Esophagus (tissue), 2 donors: ENCODE data around the gene FDX2. TPM values are rescaled to one million over a fixed set of nuclear protein-coding genes. Genes with fewer than 3 reads are reported as not detected.
"Not testable (repeated sequence)": the region's sequence is repeated elsewhere in the genome, so short reads cannot be mapped to it uniquely, and the experiment has no call there.

Experiments
- H3K27ac ChIP-seq, 2 donors: one replicate each; pipeline ENCODE4 v1.5.1; 2013; ENCODE audit warnings: low read depth in 2 of 2, mild to moderate bottlenecking in 2 of 2, inconsistent platforms in 1 of 2, low read length in 1 of 2, moderate library complexity in 1 of 2
- H3K27me3 ChIP-seq, 2 donors: one replicate each; pipeline ENCODE4 v1.6.1; 2013; ENCODE audit warnings: low read length in 2 of 2, control low read depth in 1 of 2, mild to moderate bottlenecking in 1 of 2; ENCODE audit not compliant: insufficient read depth in 2 of 2, control insufficient read depth in 1 of 2
- H3K36me3 ChIP-seq, 2 donors: one replicate each; pipeline ENCODE4 v1.6.1; 2013; ENCODE audit warnings: low read length in 1 of 2; ENCODE audit not compliant: control insufficient read depth in 2 of 2, insufficient read depth in 2 of 2
- H3K4me1 ChIP-seq, 2 donors: one replicate each; pipeline ENCODE4 v1.6.1; 2013; ENCODE audit warnings: low read length in 1 of 2; ENCODE audit not compliant: control insufficient read depth in 2 of 2, insufficient read depth in 2 of 2
- H3K4me3 ChIP-seq, 2 donors: one replicate each; pipeline ENCODE4 v1.5.1; 2013; ENCODE audit warnings: low read length in 2 of 2, mild to moderate bottlenecking in 2 of 2, low read depth in 1 of 2, moderate library complexity in 1 of 2
- H3K9me3 ChIP-seq, 2 donors: one replicate each; pipeline ENCODE4 v1.6.1; 2013; ENCODE audit warnings: mild to moderate bottlenecking in 2 of 2, low read depth in 1 of 2, low read length in 1 of 2, moderate library complexity in 1 of 2; ENCODE audit not compliant: control insufficient read depth in 2 of 2, insufficient read depth in 1 of 2
- WGBS, 2 donors: extraction: QIAGEN DNeasy Blood & Tissue Kit; methylation state at CpG; one replicate each; pipeline ENCODE4 v1.1.7; 2013; 5-methylcytosine and 5-hydroxymethylcytosine counted together
- polyA plus RNA-seq, 2 donors: library from polyadenylated mRNA; stranded (reverse); fragments of 200-250 nt; gene quantifications; one replicate each; pipeline ENCODE4 v1.2.3, GENCODE V29; 2013
- donor health status: healthy with polysubstance abuse.
- donor health status: Bipolar disorder and iron deficiency.

The FDX2 gene
- polyA plus RNA-seq, 2 donors, result 18.3 to 18.5 TPM

DNA sequence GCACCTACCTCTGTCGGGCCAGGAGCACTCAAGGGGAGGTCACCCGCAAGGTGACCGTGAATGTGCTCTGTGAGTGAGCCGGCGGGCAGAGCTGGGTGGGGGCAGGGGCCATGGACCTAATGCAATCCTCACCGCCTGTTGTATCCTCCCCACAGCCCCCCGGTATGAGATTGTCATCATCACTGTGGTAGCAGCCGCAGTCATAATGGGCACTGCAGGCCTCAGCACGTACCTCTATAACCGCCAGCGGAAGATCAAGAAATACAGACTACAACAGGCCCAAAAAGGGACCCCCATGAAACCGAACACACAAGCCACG, 30.9 kb downstream of the FDX2 start:
- WGBS, 2 donors, result 95 to 98% methylated on average over 13 of the region's 13 CpGs
- H3K27ac ChIP-seq, result no peak overlapping the region
- peaks cover 0 to 14% of the 10 kb centered on the region in 2 donors for H3K36me3 ChIP-seq
- H3K4me1 ChIP-seq, result peaks cover 12 to 22% of the 10 kb centered on the region in 2 donors
- H3K9me3 ChIP-seq, result peaks cover 0 to 4% of the 10 kb centered on the region in 2 donors
- peaks cover 0 to 15% of the 10 kb centered on the region in 2 donors for H3K27me3 ChIP-seq
- H3K4me3 ChIP-seq, result no peak overlapping the region

DNA sequence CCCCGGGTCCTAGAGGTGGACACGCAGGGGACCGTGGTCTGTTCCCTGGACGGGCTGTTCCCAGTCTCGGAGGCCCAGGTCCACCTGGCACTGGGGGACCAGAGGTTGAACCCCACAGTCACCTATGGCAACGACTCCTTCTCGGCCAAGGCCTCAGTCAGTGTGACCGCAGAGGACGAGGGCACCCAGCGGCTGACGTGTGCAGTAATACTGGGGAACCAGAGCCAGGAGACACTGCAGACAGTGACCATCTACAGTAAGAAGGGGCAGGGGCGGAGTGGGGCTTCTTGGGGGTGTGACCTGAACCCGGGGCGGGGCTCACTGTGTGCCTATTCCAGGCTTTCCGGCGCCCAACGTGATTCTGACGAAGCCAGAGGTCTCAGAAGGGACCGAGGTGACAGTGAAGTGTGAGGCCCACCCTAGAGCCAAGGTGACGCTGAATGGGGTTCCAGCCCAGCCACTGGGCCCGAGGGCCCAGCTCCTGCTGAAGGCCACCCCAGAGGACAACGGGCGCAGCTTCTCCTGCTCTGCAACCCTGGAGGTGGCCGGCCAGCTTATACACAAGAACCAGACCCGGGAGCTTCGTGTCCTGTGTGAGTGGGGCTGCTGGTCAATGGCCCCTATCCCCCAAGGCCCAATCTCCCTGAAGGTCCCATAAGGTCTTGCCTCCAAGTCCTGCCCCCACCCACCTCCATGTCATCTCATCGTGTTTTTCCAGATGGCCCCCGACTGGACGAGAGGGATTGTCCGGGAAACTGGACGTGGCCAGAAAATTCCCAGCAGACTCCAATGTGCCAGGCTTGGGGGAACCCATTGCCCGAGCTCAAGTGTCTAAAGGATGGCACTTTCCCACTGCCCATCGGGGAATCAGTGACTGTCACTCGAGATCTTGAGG, 31.5 kb downstream of the FDX2 start:
- peaks cover 0 to 14% of the 10 kb centered on the region in 2 donors for H3K36me3 ChIP-seq
- H3K4me1 ChIP-seq, result peaks cover 7 to 20% of the 10 kb centered on the region in 2 donors
- no peak overlapping the region for H3K27ac ChIP-seq
- 92 to 93% methylated on average over 29 to 34 of the region's 34 CpGs for WGBS, 2 donors
- H3K27me3 ChIP-seq, result peaks cover 0 to 10% of the 10 kb centered on the region in 2 donors
- H3K4me3 ChIP-seq, result no peak overlapping the region
- H3K9me3 ChIP-seq, result peaks cover 0 to 3% of the 10 kb centered on the region in 2 donors

DNA sequence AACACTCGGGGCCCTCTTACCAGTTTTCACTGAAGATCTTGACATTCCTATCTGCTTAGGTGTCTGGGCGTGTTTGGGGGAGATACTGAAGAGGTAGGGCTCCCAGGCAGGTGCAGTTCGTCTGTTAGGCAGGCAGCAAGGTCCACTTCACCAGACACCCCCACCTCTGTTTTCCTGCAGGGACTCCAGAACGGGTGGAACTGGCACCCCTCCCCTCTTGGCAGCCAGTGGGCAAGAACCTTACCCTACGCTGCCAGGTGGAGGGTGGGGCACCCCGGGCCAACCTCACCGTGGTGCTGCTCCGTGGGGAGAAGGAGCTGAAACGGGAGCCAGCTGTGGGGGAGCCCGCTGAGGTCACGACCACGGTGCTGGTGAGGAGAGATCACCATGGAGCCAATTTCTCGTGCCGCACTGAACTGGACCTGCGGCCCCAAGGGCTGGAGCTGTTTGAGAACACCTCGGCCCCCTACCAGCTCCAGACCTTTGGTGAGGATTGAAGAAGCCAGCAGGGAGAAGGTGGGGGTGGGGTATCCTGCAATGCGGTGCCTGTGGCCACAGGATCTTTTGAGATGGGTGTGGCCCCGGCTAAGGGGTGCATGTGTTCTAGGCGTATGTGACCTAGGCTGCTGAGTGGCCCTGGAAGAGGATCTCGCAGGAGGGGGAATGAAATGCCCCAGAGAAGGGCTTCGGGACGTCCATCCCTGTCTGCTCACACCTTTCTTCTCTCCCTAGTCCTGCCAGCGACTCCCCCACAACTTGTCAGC, 32.3 kb downstream of the FDX2 start:
- no peak overlapping the region for H3K27ac ChIP-seq
- WGBS, 2 donors, result 57 to 62% methylated on average over 23 of the region's 23 CpGs
- peaks cover 4 to 13% of the 10 kb centered on the region in 2 donors for H3K4me1 ChIP-seq
- H3K27me3 ChIP-seq, result peaks cover 0 to 3% of the 10 kb centered on the region in 2 donors
- no peaks in the 10 kb centered on the region for H3K9me3 ChIP-seq
- no peak overlapping the region for H3K4me3 ChIP-seq
- peaks cover 0 to 14% of the 10 kb centered on the region in 2 donors for H3K36me3 ChIP-seq

DNA sequence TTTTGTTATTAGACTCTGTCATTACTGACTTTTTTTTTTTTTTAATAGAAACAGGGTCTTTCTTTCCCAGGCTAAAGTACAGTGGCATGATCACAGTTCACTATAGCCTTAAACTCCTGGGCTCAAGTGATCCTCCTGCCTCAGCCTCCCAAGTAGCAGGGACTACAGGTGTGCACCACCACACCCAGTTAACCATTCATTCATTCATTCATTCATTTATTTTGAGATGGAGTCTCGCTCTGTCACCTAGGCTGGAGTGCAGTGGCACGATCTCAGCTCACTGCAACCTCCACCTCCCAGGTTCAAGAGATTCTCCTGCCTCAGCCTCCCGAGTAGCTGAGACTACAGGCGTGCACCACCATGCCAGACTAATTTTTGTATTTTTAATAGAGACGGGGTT, 33.8 kb downstream of the FDX2 start:
- peaks cover 0 to 14% of the 10 kb centered on the region in 2 donors for H3K36me3 ChIP-seq

DNA sequence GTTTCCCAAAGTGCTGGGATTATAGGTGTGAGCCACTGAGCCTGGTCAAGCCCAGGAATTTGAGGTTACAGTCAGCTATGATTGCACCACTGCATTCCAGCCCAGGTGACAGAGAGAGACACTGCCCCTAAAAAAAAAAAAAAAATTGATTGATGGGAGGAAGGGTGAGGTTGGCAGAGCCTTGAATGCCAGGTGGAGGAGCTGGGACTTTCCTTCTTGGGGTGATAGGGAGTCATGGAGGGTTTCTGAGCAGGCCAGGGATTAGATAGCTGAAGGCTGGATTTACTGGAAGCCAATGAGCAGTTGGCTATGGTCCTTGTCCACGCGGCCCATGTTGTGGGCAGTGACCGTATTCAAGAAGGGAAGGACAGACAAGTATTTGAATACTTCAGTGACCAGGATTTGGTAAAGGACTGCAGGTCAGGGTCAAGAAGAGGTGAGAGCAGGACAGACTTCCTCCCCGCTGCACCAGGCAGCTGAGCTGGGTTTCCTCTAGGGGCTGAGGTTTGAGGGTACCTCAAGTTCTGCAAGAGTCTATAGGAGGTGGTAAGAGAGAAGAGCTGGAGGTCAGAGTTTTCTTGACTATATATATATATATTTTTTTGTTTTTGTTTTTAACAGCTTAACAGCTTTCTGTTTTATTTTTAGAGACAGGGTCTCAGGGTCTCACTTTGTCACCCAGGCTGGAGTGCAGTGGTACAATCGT, 35.9 kb downstream of the FDX2 start:
- Histone ChIP-seq H3K36me3 (peaks cover 0 to 12% of the 10 kb centered on the region in 2 donors), H3K27me3 (no peaks in the 10 kb centered on the region), H3K9me3 (no peaks in the 10 kb centered on the region), H3K4me3 (no peak overlapping the region), H3K27ac (no peak overlapping the region), H3K4me1 (peaks cover 0 to 3% of the 10 kb centered on the region in 2 donors)
- 80 to 82% methylated on average over 5 of the region's 5 CpGs for WGBS, 2 donors

More for the DNA sequence above, 33.8 kb downstream of the FDX2 start:
- not testable (repeated sequence) for H3K4me1 ChIP-seq, H3K9me3 ChIP-seq, H3K27ac ChIP-seq, H3K27me3 ChIP-seq, H3K4me3 ChIP-seq
- 90 to 97% methylated on average over 5 of the region's 5 CpGs for WGBS, 2 donors

DNA sequence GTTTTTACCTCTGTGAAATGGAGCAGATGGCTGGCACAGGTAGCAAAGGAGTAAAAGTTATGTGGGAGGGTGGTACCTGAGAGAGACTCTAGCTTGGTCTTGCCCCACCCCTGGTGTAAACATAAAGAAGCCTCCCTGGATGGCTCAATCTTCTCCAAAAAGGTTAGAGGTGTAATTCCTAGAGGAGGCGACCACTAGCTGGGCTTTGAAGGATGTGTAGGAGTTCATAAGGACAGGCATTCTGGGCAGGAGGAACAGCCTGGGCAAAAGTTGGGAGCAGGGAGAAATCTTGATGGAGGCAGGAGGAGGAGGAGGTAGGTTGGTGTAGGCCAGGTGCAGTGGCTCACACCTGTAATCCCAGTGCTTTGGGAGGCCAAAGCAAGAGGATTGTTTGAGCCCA, 36.9 kb downstream of the FDX2 start:
- 97 to 100% methylated on average over 1 of the region's 1 CpG for WGBS, 2 donors

DNA sequence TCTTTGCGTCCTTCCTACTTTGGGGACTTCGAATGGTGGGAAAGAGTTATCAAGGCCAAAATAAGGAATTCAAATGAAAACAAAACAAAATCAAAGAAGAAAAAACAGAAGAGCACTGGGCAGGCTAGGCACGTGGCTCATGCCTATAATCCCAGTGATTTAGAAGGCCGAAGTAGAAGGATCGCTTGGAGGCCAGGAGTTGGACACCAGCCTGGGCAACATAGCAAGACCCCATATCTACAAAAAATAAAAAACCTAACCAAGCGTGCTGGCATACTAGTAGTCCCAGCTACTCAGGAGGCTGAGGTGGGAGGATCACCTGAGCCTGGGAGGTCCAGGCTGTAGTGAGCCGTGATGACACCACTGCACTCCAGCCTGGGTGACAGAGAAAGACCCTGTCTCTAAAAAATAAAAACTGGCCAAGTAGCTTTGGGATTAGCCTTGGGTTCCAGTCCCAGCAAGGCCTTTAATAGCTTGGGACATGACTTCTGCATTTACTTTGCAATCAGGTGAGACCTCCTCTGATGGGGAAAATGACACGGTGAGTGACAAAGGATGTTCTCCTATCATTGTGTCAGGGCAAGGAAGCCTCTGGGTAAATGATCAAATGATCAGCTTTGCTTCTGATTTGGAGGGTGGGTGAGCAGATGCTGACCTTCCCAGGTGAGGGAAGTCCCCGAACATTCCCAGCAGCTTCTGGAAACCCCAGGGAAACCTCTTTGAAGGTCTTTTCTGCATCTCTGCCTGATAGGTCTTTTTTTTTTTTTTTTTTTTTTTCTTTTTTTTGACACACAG, 37.8 kb downstream of the FDX2 start:
- Histone ChIP-seq H3K27me3 (no peaks in the 10 kb centered on the region), H3K9me3 (no peaks in the 10 kb centered on the region), H3K4me1 (no peaks in the 10 kb centered on the region), H3K4me3 (no peak overlapping the region), H3K36me3 (no peaks in the 10 kb centered on the region), H3K27ac (no peak overlapping the region)
- 82 to 93% methylated on average over 9 of the region's 9 CpGs for WGBS, 2 donors

More for the DNA sequence above, 36.9 kb downstream of the FDX2 start:
- H3K27me3 ChIP-seq, result no peaks in the 10 kb centered on the region
- peaks cover 0 to 3% of the 10 kb centered on the region in 2 donors for H3K4me1 ChIP-seq
- H3K36me3 ChIP-seq, result peaks cover 0 to 4% of the 10 kb centered on the region in 2 donors
- no peaks in the 10 kb centered on the region for H3K9me3 ChIP-seq
- no peak overlapping the region for H3K4me3 ChIP-seq
- no peak overlapping the region for H3K27ac ChIP-seq

DNA sequence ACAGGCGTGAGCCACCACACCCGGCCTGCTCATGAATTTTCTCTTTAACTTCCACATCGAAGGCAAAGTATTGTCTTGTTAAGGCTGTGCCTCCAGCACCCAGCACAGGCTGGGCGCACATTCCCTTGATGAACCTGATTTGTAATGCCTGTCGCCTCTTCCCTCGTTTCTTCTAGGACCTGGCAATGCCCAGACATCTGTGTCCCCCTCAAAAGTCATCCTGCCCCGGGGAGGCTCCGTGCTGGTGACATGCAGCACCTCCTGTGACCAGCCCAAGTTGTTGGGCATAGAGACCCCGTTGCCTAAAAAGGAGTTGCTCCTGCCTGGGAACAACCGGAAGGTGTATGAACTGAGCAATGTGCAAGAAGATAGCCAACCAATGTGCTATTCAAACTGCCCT, 41.2 kb downstream of the FDX2 start:
- no peak overlapping the region for H3K4me3 ChIP-seq
- H3K27ac ChIP-seq, result no peak overlapping the region
- no peaks in the 10 kb centered on the region for H3K9me3 ChIP-seq
- WGBS, 2 donors, result 83 to 88% methylated on average over 10 of the region's 10 CpGs
- peaks cover 5 to 7% of the 10 kb centered on the region in 2 donors for H3K4me1 ChIP-seq
- no peaks in the 10 kb centered on the region for H3K27me3 ChIP-seq
- no peaks in the 10 kb centered on the region for H3K36me3 ChIP-seq
